Endothelial cell of umbilical vein (primary cell): ENCODE results near the gene PLXNB1. TPM values are rescaled to one million over a fixed set of nuclear protein-coding genes. Genes with fewer than 3 reads are reported as not detected.

Experiments
- BruUV-seq: library from RNA; stranded (reverse); fragments of 400-500 nt; replicated peaks from 2 replicates; lab custom pipeline; 2021; lab: Mats Ljungman, UMichigan
- CTCF ChIA-PET: fragments of 300-600, 350-600 bp; sonication (Branson Sonifier 250); formaldehyde crosslinking; loops from one replicate; lab custom pipeline; 2021; ENCODE audit warnings: antibody characterized with exemption, inconsistent platforms; lab: Charles Lee
- POLR2A ChIA-PET: fragments of 300-600, 350-600 bp; sonication (Branson Sonifier 250); formaldehyde crosslinking; loops from one replicate; lab custom pipeline; 2021; ENCODE audit warnings: antibody characterized with exemption, inconsistent platforms; lab: Charles Lee
- DNase-seq: peaks from one replicate; pipeline ENCODE4 v3.0.0-alpha.2; 2011; ENCODE audit warnings: low read depth, low spot score
- FAIRE-seq: peaks from 2 replicates; lab custom pipeline; 2011; peaks lifted over from hg19 to GRCh38; lab: Jason Lieb, UNC
- H2AFZ ChIP-seq: 2 replicates; pipeline ENCODE4 v1.6.0; 2012; ENCODE audit warnings: low read depth, low read length, control low read depth, inconsistent platforms
- H3K27ac ChIP-seq: 2 replicates; pipeline ENCODE4 v1.5.1; 2011; ENCODE audit warnings: low read depth, mild to moderate bottlenecking, control low read depth, low read length, moderate library complexity; ENCODE audit not compliant: insufficient read depth
- H3K27me3 ChIP-seq, 2 experiments: 2 replicates each; pipeline versions ENCODE4 v1.6.0 to v1.6.1; 2011; ENCODE audit warnings: low read length in 2 of 2, mixed read lengths in 1 of 2; ENCODE audit not compliant: control insufficient read depth in 2 of 2, insufficient read depth in 2 of 2
- H3K36me3 ChIP-seq, 2 experiments: 2 replicates in 1 of 2; 3 replicates in 1 of 2; pipeline ENCODE4 v1.5.1; 2011; ENCODE audit warnings: low read length in 2 of 2, mild to moderate bottlenecking in 1 of 2, moderate library complexity in 1 of 2; ENCODE audit not compliant: control insufficient read depth in 2 of 2, insufficient read depth in 2 of 2; ENCODE audit errors: extremely low read depth in 1 of 2
- H3K4me1 ChIP-seq: 3 replicates; pipeline ENCODE4 v1.5.1; 2011; ENCODE audit warnings: mild to moderate bottlenecking, low read length; ENCODE audit not compliant: control insufficient read depth, insufficient read depth; ENCODE audit errors: extremely low read depth
- H3K4me2 ChIP-seq: 2 replicates; pipeline ENCODE4 v1.6.1; 2011; ENCODE audit warnings: low read length, control low read depth, mixed read lengths; ENCODE audit not compliant: insufficient read depth
- H3K4me3 ChIP-seq, 3 experiments: fragments of 200-600 bp in 1 of 3; sonication (generic), shearing (Covaris generic) in 1 of 3; replicated peaks in 1 of 3; 2 replicates each; pipeline ENCODE4 v1.5.1; 2011 to 2016; ENCODE audit warnings: control low read depth in 3 of 3, low read length in 3 of 3, mild to moderate bottlenecking in 2 of 3, inconsistent platforms in 1 of 3, low read depth in 1 of 3, moderate library complexity in 1 of 3; ENCODE audit not compliant: insufficient read depth in 1 of 3
- H3K79me2 ChIP-seq: 2 replicates; pipeline ENCODE4 v1.6.0; 2012; ENCODE audit warnings: low read length, inconsistent platforms; ENCODE audit not compliant: control insufficient read depth, insufficient read depth
- H3K9ac ChIP-seq: replicated peaks from 2 replicates; pipeline ENCODE3; 2011; ENCODE audit warnings: low read length, control low read depth; ENCODE audit not compliant: insufficient read depth; ENCODE audit errors: extremely low read depth
- H3K9me1 ChIP-seq: replicated peaks from 3 replicates; pipeline ENCODE4 v1.6.0; 2011; ENCODE audit warnings: mild to moderate bottlenecking, low read length; ENCODE audit not compliant: control insufficient read depth, insufficient read depth; ENCODE audit errors: extremely low read depth
- H3K9me3 ChIP-seq: replicated peaks from 2 replicates; pipeline ENCODE4 v1.5.1; 2012; ENCODE audit warnings: low read length, inconsistent platforms; ENCODE audit not compliant: control insufficient read depth, insufficient read depth
- H4K20me1 ChIP-seq: replicated peaks from 2 replicates; pipeline ENCODE3; 2011; ENCODE audit warnings: mild to moderate bottlenecking, low read length; ENCODE audit not compliant: control insufficient read depth, insufficient read depth; ENCODE audit errors: extremely low read depth
- CTCF ChIP-seq, 2 donors: IDR thresholded peaks; 1 replicate in 1 of 2; 2 replicates in 1 of 2; pipeline ENCODE4 v1.5.1; 2011; ENCODE audit warnings: low read length in 2 of 2, mild to moderate bottlenecking in 2 of 2, moderate library complexity in 2 of 2, control low read depth in 1 of 2, inconsistent platforms in 1 of 2, low read depth in 1 of 2; ENCODE audit not compliant: insufficient read depth in 1 of 2; ENCODE audit errors: extremely low read depth in 1 of 2
- EZH2 ChIP-seq: IDR thresholded peaks from 2 replicates; pipeline ENCODE4 v1.6.1; 2012; ENCODE audit warnings: borderline replicate concordance, low read depth, mild to moderate bottlenecking, moderate library complexity, low read length, inconsistent platforms; ENCODE audit not compliant: severe bottlenecking
- FOS ChIP-seq: IDR thresholded peaks from 2 replicates; pipeline ENCODE4 v1.6.1; 2011; ENCODE audit warnings: mild to moderate bottlenecking, low read length, moderate library complexity, borderline replicate concordance; ENCODE audit not compliant: insufficient read depth
- GATA2 ChIP-seq: IDR thresholded peaks from 2 replicates; pipeline ENCODE4 v1.7.0; 2011; ENCODE audit warnings: low read depth, mild to moderate bottlenecking, moderate library complexity, mixed read lengths, low read length; ENCODE audit not compliant: insufficient read length, insufficient read depth
- POLR2AphosphoS5 ChIP-seq: IDR thresholded peaks from 2 replicates; pipeline ENCODE4 v1.6.1; 2012; ENCODE audit warnings: low read depth, mild to moderate bottlenecking, control low read depth, low read length, moderate library complexity; ENCODE audit not compliant: insufficient read depth
- dilution Hi-C: fragments of 300-500 bp; cut with MboI; formaldehyde crosslinking; loops from one replicate; pipeline ENCODE4 v1.15.0; 2019; ENCODE audit warnings: low sequenced_read_pairs; ENCODE audit not compliant: extremely low pct_ligation_motif_present
- intact Hi-C: fragments of 100-400 bp; cut with micrococcal nuclease; formaldehyde crosslinking; loops from one replicate; pipeline ENCODE4 v1.10.0; 2022
- polyA plus RNA-seq, 4 experiments: library from polyadenylated mRNA; depleted of rRNA in 3 of 4; stranded (reverse) in 3 of 4; unstranded in 1 of 4; fragments of >200 nt; gene quantifications; 2 replicates each; pipeline versions ENCODE4 v1.2.1 to v1.2.3, GENCODE V29; 2011 to 2012; ENCODE audit warnings: missing spikeins in 1 of 4
- total RNA-seq: library from RNA; stranded (reverse); gene quantifications from 2 replicates; pipeline ENCODE4 v1.2.3, GENCODE V29; 2021

The PLXNB1 gene
- total and polyA plus RNA-seq, 2 donors (not counting 3 experiments of a cell fraction or from before 2014, with no cell fraction given): 43.1 to 45.2 TPM

GRCh38 chr3:48426944-48427629 is 2.8 kb downstream of the PLXNB1 start:
- FAIRE-seq: no peak
- DNase-seq: no peak
- ChIA-PET POLR2A (no interaction called here), CTCF (interaction anchor here (1.8 to 2.6 kb wide), 2 partner anchors 9 to 26 kb away, joined by 6 to 25 read pairs; no protein-coding TSS in a partner anchor)
- Histone ChIP-seq H3K27me3 (no peaks in the 10 kb centered on the region), H3K9ac (no peak overlapping the region), H3K4me3 (no peak overlapping the region), H2AFZ (no peak overlapping the region), H4K20me1 (no peaks in the 10 kb centered on the region), H3K36me3 (no peaks in the 10 kb centered on the region), H3K79me2 (no peaks in the 10 kb centered on the region), H3K9me1 (no peaks in the 10 kb centered on the region), H3K27ac (no peak overlapping the region), H3K4me1 (peaks cover 10% of the 10 kb centered on the region), H3K4me2 (no peak overlapping the region), H3K9me3 (no peaks in the 10 kb centered on the region)
- BruUV-seq: no TSS peak
- dilution Hi-C loops (no loop called here), intact Hi-C loops (no loop called here)
- no peak for TF ChIP-seq FOS
- no peak for TF ChIP-seq GATA2
- no peak for TF ChIP-seq CTCF (IDR thresholded peaks at IDR 0.05; ENCODE audit: extremely low read depth in 1 of 2, insufficient read depth in 1 of 2, low read depth in 1 of 2, low read length in 2 of 2)
- no peak for TF ChIP-seq EZH2
- TF ChIP-seq POLR2AphosphoS5: no peak
